ENCODE results near the gene TPK1.
"Not testable (repeated sequence)": the region's sequence is repeated elsewhere in the genome, so short reads cannot be mapped to it uniquely, and the experiment has no call there.

Gene TPK1

DNA sequence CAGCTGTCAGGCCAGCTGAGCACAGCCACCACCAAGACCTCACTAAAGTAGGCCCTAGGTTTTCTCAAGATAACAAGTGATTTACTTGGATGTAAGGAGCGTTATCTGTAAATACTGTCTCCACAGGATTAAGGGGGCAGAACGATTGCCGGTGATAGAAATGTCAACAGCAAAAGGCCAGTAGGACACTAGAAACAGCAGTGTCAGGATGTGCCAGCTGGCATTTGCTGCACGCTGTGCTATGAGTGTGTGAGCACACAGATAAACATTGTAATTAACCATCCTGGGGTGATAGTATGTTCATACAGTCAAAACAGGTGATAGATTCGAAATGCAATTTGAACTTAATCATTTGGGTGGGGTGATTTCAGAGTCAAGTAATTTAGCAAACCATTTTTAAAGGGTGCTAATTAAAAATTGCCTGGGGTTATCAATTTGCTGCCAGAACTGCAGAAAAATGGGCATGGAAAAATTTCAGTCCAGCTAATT, 396.1 kb downstream of the TPK1 start:
- no peak for DNase-seq (ENCODE audit: low read depth)
- TF ChIP-seq, protein P1, sequence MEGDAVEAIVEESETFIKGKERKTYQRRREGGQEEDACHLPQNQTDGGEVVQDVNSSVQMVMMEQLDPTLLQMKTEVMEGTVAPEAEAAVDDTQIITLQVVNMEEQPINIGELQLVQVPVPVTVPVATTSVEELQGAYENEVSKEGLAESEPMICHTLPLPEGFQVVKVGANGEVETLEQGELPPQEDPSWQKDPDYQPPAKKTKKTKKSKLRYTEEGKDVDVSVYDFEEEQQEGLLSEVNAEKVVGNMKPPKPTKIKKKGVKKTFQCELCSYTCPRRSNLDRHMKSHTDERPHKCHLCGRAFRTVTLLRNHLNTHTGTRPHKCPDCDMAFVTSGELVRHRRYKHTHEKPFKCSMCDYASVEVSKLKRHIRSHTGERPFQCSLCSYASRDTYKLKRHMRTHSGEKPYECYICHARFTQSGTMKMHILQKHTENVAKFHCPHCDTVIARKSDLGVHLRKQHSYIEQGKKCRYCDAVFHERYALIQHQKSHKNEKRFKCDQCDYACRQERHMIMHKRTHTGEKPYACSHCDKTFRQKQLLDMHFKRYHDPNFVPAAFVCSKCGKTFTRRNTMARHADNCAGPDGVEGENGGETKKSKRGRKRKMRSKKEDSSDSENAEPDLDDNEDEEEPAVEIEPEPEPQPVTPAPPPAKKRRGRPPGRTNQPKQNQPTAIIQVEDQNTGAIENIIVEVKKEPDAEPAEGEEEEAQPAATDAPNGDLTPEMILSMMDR (conservative IDR thresholded peaks at IDR 0.05; ENCODE audit: low read depth, low read length), result no peak
- no peak overlapping the region for H3K4me3 ChIP-seq (ENCODE audit: low read length)

DNA sequence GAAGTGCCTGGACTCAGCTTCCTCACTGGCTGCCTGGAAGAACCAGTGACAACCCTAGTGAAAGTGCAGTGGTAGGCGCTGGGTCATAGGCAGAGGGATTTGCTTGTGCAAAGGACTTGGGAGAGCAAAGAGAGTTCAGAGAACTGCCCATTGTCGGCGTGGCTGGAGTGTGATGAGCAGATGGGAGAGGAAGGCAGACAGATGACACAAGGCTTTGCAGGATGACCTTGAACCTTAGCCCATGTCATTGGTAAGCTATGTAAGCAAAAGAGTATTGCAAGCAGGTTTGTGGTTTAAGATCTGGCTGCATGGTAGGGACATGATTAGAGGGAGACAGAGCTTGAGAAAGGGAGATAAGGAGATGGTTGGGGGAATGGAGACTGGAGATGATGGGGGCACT, 397.1 kb downstream of the TPK1 start:
- TF ChIP-seq, protein P1 (conservative IDR thresholded peaks at IDR 0.05; ENCODE audit: low read depth, low read length), result no peak
- DNase-seq (ENCODE audit: low read depth), result no peak

DNA sequence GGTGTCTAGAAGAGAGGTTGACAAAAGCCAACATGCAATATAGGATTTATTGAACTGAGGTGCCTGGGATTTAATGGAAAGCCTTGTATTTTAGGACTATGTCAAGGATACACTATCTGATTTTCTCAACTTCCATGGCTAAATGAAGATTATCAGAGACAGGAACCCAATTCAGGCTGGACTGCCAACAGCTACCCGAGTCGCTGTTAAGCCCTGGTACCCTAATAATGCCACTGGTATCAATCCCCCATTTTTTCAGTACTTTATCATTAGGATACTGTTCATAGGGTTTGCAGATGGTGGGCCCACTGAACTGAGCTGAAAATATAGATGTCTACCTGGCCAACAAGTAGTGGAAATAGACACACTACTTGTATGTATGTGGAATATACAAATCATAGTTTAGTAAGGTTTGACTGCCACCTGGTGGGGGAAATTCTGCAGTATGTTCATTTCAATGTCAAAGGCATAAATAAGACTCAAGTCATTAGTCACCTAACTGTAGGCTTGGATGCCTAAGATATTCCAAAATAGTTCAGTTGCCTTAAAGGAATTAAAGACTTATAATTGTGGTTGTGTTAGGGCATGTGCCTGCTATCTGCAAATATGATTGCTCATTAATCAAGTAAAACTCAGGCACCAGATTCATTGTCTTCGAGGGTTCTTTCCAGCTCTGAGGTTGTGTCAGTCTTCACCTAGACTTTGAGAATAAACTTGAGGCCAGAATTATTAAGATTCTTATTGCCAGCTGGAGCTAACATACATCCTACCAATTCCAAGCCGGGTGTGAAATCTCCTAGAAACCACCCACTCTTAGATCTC, 398.3 kb downstream of the TPK1 start:
- DNase-seq (ENCODE audit: low read depth), result peak; percentile 52
- TF ChIP-seq, protein P1 (conservative IDR thresholded peaks at IDR 0.05; ENCODE audit: low read depth, low read length), result peak; percentile 67
- no peak overlapping the region for H3K4me3 ChIP-seq (ENCODE audit: low read length)

More for the DNA sequence above, 397.1 kb downstream of the TPK1 start:
- H3K4me3 ChIP-seq (ENCODE audit: low read length), result no peak overlapping the region

DNA sequence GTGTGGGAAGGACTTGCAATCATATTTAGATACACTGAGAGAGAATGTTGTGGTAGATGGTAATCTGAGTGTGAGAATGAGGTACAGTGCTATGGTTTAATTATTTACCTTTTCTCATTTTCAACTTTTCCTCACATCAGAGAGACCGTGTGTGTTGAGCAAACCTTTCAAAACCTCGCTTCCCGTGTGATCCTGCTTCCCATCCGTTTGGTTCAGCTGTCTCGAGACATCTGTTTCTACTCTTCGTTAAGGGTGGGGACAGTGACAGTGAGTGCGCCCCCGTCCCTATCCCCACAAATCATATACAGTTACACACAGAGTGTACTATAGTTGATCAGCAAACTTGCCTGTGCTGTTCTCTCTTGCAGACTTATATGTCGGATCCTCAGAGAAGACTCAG, 399.4 kb downstream of the TPK1 start:
- no peak overlapping the region for H3K4me3 ChIP-seq (ENCODE audit: low read length)
- no peak for DNase-seq (ENCODE audit: low read depth)
- TF ChIP-seq, protein P1 (conservative IDR thresholded peaks at IDR 0.05; ENCODE audit: low read depth, low read length), result no peak

DNA sequence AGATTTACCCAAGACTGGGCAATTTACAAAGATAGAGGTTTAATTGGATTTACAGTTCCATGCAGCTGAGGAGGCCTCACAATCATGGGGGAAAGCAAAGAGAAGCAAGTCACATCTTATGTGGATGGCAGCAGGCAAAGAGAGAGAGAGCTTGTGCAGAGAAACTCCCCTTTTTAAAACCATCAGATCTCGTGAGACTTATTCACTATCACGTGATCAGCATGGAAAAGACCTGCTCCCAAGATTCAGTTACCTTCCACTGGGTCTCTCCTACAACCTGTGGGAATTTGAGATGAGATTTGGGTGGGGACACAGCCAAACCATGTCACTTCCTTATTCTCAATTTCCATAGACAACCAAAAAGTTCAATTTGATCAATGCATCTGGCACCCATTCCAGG, 407.4 kb downstream of the TPK1 start:
- no peak for DNase-seq (ENCODE audit: low read depth)
- TF ChIP-seq, protein P1 (conservative IDR thresholded peaks at IDR 0.05; ENCODE audit: low read depth, low read length), result no peak
- no peak overlapping the region for H3K4me3 ChIP-seq (ENCODE audit: low read length)

DNA sequence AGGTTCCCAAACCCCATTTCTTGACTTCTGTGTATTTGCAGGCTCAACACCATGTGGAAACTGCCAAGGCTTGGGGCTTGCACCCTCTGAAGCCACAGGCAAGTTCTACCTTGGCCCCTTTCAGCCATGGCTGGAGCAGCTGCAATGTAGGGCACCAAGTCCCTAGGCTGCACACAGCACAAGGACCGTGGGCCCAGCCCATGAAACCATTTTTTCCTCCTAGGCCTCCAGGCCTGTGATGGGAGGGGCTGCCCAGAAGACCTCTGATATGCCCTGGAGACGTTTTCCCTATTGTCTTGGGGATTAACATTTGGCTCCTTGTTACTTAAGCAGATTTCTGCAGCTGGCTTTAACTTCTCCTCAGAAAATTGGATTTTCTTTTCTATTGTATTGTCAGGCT, 408.3 kb downstream of the TPK1 start:
- DNase-seq (ENCODE audit: low read depth); H3K4me3 ChIP-seq (ENCODE audit: low read length): not testable (repeated sequence)

DNA sequence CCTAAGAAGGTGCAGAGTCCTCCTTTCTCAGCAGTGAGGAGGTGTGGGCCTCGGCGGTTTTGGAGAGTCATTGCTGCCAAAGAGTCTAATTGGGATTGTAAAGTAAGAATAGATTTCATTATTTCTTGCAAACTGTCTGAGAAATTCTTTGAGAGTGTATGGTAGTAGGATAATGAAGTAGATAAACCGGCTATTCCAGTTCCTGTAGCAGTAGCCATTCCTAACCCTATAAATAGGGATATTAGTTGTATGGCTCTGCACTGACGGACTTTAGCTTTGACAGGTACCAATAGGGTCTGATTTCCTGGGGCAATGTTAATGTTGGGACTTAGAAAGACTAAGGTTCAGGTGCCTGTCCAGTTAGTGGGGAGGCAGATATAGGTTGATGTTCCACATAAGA, 416.9 kb downstream of the TPK1 start:
- H3K4me3 ChIP-seq (ENCODE audit: low read length); DNase-seq (ENCODE audit: low read depth): not testable (repeated sequence)

DNA sequence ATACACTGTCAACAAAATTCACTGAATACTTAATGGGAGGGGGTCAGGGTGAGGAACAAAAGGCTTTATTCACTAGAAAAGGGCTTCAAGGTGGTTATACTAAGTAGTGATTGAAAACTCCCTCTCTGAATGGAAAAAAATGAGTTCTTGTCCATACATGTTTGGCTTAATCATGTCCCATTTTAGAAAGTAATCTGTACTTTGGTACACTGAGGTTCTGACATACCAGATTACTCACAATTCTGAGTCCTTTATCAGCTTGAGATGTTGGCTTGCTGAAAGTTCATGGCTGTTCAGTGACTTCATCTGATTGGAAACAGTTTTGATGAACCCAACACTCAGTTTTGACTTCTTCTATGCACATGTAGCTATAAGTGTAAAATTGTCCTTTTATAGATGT, 419.5 kb downstream of the TPK1 start:
- no peak for DNase-seq (ENCODE audit: low read depth)
- H3K4me3 ChIP-seq (ENCODE audit: low read length), result no peak overlapping the region
- TF ChIP-seq, protein P1 (conservative IDR thresholded peaks at IDR 0.05; ENCODE audit: low read depth, low read length), result no peak

All from retinal pigment epithelial cell (primary cell).